ENCODE data around the gene ETAA1. TPM values are rescaled to one million over a fixed set of nuclear protein-coding genes. Genes with fewer than 3 reads are reported as not detected.

The ETAA1 gene
- total RNA-seq, 1 donor from 2014 or later = 16.4 TPM

- no peaks in the 10 kb centered on the region for H3K27me3 Mint-ChIP-seq
- H3K27ac Mint-ChIP-seq = peak overlapping the region; percentile 73
- H3K4me3 Mint-ChIP-seq = no peak overlapping the region
- no peaks in the 10 kb centered on the region for H3K36me3 Mint-ChIP-seq
- DNase-seq (ENCODE audit: extremely low spot score, unreplicated experiment) = no peak
- no peak for TF ChIP-seq CTCF (conservative IDR thresholded peaks at IDR 0.05)
- H3K4me1 Mint-ChIP-seq (ENCODE audit: unreplicated experiment) = peaks cover 25% of the 10 kb centered on the region
- H3K9me3 Mint-ChIP-seq = no peaks in the 10 kb centered on the region
These were observed 62.6 kb downstream of the ETAA1 start for GRCh38 chr2:67459761-67460160.

Measured in type B pancreatic cell (in vitro differentiated cells).